HCT116 (cell line): ENCODE results near the gene ATP7B.

Experiments
- ELF1 ChIP-seq: IDR thresholded peaks from 2 replicates; pipeline ENCODE4 v1.6.1; 2012; ENCODE audit warnings: low read depth, borderline replicate concordance
- POLR2AphosphoS5 ChIP-seq: IDR thresholded peaks from 2 replicates; pipeline ENCODE4 v1.6.1; 2011; ENCODE audit warnings: mild to moderate bottlenecking, low read depth, low read length, moderate library complexity
- TF ChIP-seq, protein P1 (sequence below), 3 experiments: fragments of 200-600 bp in 1 of 3; sonication (generic) in 1 of 3; IDR thresholded peaks in 2 of 3; conservative IDR thresholded peaks in 1 of 3; 2 replicates each; pipeline ENCODE4 v1.5.1; 2012 to 2017; ENCODE audit warnings: low read depth in 2 of 3, low read length in 2 of 3, antibody characterized with exemption in 1 of 3, borderline replicate concordance in 1 of 3, control low read depth in 1 of 3, mild to moderate bottlenecking in 1 of 3, mixed read lengths in 1 of 3, mixed run types in 1 of 3, moderate library complexity in 1 of 3; ENCODE audit not compliant: insufficient read depth in 1 of 3

DNA sequence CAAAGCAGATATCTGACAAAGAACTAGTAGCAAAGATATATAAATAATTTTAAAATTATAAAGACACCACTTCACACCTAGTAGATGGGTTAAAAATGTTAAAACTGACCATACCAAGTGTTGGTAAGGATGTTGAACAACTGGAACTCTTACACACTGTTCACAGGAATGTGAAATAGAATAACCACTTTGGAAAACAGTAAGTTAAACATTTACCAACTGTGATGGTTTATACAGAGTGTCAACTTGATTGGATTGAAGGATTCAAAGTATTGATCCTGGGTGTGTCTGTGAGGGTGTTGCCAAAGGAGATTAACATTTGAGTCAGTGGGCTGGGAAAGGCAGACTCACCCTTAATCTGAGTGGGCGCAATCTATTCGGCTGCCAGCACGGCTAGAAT, 32.4 kb upstream of the ATP7B start:
- TF ChIP-seq, protein P1, sequence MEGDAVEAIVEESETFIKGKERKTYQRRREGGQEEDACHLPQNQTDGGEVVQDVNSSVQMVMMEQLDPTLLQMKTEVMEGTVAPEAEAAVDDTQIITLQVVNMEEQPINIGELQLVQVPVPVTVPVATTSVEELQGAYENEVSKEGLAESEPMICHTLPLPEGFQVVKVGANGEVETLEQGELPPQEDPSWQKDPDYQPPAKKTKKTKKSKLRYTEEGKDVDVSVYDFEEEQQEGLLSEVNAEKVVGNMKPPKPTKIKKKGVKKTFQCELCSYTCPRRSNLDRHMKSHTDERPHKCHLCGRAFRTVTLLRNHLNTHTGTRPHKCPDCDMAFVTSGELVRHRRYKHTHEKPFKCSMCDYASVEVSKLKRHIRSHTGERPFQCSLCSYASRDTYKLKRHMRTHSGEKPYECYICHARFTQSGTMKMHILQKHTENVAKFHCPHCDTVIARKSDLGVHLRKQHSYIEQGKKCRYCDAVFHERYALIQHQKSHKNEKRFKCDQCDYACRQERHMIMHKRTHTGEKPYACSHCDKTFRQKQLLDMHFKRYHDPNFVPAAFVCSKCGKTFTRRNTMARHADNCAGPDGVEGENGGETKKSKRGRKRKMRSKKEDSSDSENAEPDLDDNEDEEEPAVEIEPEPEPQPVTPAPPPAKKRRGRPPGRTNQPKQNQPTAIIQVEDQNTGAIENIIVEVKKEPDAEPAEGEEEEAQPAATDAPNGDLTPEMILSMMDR (IDR thresholded peaks at IDR 0.05 in 2 of 3, conservative IDR thresholded peaks at IDR 0.05 in 1 of 3; ENCODE audit: borderline replicate concordance in 1 of 3, insufficient read depth in 1 of 3, low read depth in 2 of 3, low read length in 2 of 3), result no peak
- TF ChIP-seq POLR2AphosphoS5 (no peak), ELF1 (no peak)
